NCI-H526 (cell line): ENCODE measurements around the gene MAGEA2.
"Not testable (repeated sequence)": the region's sequence is repeated elsewhere in the genome, so short reads cannot be mapped to it uniquely, and the experiment has no call there.

Source experiments
- DNase-seq, 2 experiments: peaks; one replicate each; lab custom pipeline; 2025; lab: John Stamatoyannopoulos, UW

Gene MAGEA2

GRCh38 chrX:152753686-152754650 lies at the start of gene MAGEA2:
MAGEA2 (minus strand) TSS chrX:152753842; CDS start chrX:152751363, 2,479 bp downstream.
- DNase-seq, result not testable (repeated sequence)

GRCh38 chrX:152798945-152799344 lies 45.3 kb upstream of the MAGEA2 start:
- DNase-seq, result no peak

DNA sequence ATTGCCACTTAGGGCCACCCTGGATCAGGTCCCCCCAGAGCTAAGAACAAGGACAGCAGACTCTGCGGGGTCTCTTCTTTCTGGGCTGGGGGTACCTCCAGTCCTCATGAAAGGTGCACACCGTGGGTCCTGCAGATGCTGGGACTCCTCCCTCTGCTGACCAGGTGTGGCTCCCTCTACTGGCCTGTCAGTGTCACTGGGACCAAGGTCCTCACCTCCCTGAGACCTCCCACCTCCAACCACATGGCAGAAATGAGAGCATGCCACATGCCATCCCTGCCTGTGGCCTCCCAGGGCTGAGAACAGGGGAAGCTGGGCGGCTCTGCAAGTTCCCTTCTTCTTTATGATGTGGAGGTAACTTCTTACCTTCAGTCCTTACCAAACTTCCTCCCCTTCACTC lies 33.4 kb upstream of the MAGEA2 start:
- not testable (repeated sequence) for DNase-seq

DNA sequence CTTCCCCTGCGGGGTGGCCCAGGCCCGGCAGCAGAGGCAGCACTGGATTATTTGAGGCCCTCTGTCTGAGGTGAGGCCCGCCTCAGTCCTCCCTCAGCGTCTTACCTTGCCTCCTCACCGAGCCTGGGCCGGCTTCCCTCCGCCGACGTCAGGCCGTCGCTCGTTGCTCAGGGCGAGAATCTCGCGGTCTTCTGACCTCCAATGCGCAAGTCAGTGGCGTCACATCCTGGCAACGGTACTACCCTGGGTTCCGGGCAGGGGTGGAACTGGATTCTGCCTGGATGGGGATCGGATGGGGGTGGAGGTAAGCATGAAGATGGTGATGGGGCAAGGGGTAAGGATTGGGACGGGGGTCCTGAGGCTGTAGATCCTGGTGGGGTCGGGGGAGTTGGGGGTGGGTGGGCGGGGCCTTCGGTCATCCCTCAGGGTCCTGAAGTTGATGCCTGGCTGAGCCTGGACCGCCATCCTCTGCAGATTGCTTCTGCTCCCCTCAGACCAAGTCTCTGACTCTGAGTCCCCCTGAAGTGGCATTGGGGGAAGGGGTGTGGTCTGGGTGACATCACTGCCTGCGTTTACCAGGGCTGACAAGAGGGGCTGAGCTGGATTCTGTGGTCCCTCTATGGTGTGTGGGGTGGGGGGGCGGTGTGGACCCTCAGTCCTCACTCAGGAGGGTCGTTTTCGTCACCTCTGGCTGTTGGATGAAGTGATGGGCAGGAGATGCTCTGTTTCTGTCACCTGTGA lies 16.1 kb upstream of the MAGEA2 start, which contains the start of gene MAGEA6:
Gene MAGEA6 (minus strand): TSS at position 141 of the 741 bp plus-strand sequence. CDS start 2,039 bp downstream, outside the sequence.
- not testable (repeated sequence) for DNase-seq

GRCh38 chrX:152766562-152766961 lies 12.9 kb upstream of the MAGEA2 start:
- not testable (repeated sequence) for DNase-seq

- DNase-seq, result not testable (repeated sequence)
These were observed 7.9 kb upstream of the MAGEA2 start for GRCh38 chrX:152761582-152761981.

- not testable (repeated sequence) for DNase-seq
These were observed 5.9 kb upstream of the MAGEA2 start for GRCh38 chrX:152759544-152759943.

GRCh38 chrX:152758918-152759317 lies 5.3 kb upstream of the MAGEA2 start, which contains the start of gene CSAG3:
CSAG3 (plus strand) TSS chrX:152759218.
- not testable (repeated sequence) for DNase-seq

GRCh38 chrX:152754871-152755270 lies 1.2 kb upstream of the MAGEA2 start:
- not testable (repeated sequence) for DNase-seq

GRCh38 chrX:152738560-152738959 lies 15.1 kb downstream of the MAGEA2 start:
- no peak for DNase-seq

GRCh38 chrX:152736528-152736927 lies 17.1 kb downstream of the MAGEA2 start:
- not testable (repeated sequence) for DNase-seq

DNA sequence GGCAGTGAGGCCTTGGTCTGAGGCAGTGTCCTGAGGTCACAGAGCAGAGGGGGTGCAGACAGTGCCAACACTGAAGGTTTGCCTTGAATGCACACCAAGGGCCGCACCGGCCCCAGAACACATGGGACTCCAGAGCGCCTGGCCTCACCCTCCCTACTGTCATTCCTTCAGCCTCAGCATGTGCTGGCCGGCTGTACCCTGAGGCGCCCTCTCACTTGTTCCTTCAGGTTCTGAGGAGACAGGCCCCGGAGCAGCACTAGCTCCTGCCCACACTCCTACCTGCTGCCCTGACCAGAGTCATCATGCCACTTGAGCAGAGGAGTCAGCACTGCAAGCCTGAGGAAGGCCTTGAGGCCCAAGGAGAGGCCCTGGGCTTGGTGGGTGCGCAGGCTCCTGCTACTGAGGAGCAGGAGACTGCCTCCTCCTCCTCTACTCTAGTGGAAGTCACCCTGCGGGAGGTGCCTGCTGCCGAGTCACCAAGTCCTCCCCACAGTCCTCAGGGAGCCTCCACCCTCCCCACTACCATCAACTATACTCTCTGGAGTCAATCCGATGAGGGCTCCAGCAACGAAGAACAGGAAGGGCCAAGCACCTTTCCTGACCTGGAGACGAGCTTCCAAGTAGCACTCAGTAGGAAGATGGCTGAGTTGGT lies 17.7 kb downstream of the MAGEA2 start:
- no peak for DNase-seq

DNA sequence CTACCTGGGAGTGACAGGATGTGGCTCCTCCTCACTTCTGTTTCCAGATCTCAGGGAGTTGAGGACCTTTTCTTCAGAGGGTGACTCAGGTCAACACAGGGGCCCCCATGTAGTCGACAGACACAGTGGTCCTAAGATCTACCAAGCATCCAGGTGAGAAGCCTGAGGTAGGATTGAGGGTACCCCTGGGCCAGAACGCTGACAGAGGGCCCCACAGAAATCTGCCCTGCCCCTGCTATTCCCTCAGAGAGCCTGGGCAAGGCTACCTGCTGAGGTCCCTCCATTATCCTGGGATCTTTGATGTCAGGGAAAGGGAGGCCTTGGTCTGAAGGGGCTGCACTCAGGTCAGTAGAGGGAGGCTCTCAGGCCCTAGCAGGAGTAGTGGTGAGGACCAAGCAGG lies 18.5 kb downstream of the MAGEA2 start:
- DNase-seq, result no peak

DNA sequence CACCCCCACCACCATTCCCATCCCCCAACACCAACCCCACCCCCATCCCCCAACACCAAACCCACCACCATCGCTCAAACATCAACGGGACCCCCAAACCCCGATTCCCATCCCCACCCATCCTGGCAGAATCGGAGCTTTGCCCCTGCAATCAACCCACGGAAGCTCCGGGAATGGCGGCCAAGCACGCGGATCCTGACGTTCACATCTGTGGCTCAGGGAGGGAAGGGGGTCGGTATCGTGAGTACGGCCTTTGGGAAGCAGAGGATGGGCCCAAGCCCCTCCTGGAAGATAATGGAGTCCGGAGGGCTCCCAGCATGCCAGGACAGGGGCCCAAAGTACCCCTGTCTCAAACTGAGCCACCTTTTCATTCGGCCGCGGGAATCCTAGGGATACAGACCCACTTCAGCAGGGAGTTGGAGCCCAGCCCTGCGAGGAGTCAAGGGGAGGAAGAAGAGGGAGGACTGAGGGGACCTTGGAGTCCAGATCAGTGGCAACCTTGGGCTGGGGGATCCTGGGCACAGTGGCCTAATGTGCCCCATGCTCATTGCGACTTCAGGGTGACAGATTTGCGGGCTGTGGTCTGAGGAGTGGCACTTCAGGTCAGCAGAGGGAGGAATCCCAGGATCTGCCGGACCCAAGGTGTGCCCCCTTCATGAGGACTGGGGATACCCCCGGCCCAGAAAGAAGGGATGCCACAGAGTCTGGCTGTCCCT lies 19.3 kb downstream of the MAGEA2 start:
- DNase-seq, result not testable (repeated sequence)

- no peak for DNase-seq
These were observed 20.2 kb downstream of the MAGEA2 start, which contains the start of the genes CSAG1 and MAGEA12 for GRCh38 chrX:152733261-152733975. CSAG1 (minus strand) TSS chrX:152733721; CDS start chrX:152732460, 1,261 bp downstream. MAGEA12 (plus strand) TSS chrX:152733757; CDS start chrX:152736162, 2,405 bp downstream.

DNA sequence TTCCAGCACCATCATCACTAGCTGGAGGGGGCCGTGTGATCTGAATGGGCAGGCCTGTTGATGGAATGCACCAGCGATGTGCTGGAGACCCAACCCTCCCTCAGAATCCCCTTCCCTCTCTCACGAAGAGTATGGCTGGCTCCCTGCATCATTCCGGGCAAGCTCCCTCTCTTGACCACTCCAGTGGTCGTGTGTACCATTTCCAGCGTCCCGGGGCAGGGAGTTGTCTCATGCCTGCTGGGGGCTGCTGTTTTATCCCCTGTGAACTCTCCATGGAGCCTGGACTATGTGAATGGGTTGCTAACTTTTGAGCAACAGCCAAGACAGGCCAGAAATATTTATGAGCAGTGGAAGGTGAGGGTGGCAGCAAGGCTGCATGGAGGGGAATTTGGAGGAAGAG lies 28.2 kb downstream of the MAGEA2 start:
- DNase-seq, result no peak

GRCh38 chrX:152713815-152714787 lies 39.5 kb downstream of the MAGEA2 start, which contains the start of gene MAGEA2B:
MAGEA2B (plus strand) TSS chrX:152714628; CDS start chrX:152717107, 2,479 bp downstream.
- DNase-seq, result not testable (repeated sequence)

- not testable (repeated sequence) for DNase-seq
These were observed 40.4 kb downstream of the MAGEA2 start for GRCh38 chrX:152713195-152713594.

DNA sequence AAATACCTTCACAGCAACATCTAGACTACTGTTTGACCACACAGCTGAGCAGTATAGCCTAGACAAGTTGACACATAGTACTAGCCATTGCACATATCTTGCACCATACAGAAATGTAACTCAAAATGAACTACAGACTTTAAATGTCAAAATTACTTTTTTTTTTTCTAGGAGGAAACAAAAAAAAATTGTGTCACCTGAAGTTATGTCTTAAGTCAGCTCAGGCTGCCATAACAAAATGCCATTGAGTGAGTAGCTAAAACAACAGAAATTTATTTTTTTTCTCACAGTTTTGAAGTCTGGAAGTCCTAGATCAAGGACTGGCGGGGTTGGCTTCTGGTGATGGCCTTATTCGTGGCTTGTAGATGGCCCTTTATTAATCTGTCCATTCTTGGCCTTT lies 44.5 kb downstream of the MAGEA2 start, which contains the start of gene CSAG2:
Gene CSAG2 (minus strand): TSS at position 101 of the 400 bp plus-strand sequence. CDS start 161 bp downstream, outside the sequence.
- not testable (repeated sequence) for DNase-seq
